ENCODE measurements around the gene ARHGAP24. TPM values are rescaled to one million over a fixed set of nuclear protein-coding genes. Genes with fewer than 3 reads are reported as not detected.

Gene ARHGAP24
- not detected in 2 replicates for total RNA-seq

DNA sequence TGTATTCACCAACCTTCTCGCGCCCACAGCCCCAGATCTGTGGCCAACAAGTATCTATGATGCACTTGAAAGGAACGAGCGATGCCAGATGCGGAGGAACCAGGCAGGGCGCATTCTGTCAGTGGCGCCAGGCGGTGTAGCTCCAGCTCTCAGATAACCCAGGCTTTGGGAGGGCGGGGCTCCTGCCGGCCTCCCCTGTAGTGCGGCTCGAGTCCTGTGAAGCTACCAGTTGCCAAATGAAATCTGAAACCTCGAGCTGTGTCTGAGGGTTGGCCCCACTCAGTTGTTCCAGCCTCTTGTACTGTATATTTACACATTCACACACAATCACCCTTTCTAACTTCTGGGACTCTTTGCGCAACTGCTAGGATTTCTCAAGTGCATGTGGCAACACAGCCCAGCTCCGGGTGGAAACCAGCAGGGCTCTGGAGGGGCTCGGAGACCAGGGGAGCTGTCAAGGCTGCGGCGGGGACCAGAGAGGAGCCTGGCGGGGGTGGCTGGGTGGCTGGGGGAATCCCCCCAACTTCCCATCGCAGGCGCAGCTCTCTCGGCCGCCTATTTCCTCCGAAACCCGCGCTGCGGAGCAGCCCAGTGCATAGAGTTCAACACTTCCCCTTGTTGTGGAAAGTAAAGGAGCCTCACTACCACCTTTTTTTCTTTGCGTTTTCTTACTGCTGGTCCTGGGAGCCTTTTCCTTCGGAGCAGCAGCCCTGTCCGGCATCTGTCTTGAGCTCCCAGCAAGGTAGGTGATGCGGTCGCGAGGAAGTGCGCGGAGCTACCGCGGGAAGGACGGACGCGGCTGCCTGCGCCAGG is at the start of gene ARHGAP24:
TSS of gene ARHGAP24 (plus strand) at position 333 of the 813 bp plus-strand sequence.
- intact Hi-C loops (cut with micrococcal nuclease): no loop called here

DNA sequence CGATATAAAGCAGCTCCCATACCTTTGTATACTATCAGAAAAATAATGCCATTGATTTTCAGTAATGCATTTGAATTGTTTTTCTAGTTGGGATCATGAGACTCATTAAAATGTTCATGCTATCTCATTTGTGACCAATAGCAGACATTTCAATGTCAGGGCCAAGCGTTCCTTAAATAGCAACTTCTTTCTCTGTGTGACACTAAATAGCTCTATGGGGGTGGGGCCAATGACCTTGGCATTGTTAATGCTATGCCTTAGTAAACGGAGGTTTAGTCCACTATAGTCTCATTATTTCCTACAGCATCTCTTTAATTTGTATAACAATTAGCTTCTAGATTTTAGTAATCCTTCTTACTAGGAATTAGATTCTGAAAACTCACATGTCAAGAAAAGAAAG is 48.6 kb upstream of the ARHGAP24 start:
- intact Hi-C loops (cut with micrococcal nuclease): no loop called here

DNA sequence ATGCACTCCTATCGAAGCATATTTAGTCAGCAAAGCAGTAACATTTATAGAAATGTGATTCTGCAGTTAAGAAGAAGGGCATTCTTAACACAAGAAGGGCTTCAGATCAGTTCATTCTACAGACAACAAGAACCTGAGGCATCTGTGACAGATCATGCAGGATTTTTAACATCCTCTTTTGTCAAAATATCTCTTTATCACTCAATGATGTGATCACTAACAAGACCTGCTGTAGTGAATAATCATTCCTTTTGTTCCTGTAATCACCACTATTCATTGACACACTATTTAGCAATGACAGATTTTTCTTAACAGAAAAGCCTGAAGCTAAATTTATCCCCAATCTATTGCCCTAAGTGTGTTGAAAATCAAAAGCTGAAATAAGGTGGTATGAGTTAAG is 47.8 kb upstream of the ARHGAP24 start:
- intact Hi-C loops (cut with micrococcal nuclease): no loop called here

DNA sequence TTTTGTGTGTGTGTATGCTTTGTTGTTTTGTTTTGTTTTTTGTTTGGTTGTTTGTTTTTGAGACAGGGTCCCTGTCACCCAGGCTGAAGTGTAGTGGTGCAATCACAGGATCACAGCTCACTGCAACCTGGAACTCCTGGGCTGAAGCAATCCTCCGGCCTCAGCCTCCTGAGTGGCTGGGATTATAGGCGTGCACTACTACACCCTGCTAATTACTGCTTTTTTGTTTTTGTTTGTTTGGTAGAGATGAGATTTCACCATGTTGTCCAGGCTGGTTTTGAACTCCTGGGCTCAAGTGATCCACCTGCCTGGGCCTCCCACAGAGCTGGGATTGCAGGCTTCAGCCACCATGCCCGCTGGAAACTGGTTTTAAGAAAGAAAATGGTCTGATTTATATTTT is 44.7 kb upstream of the ARHGAP24 start:
- intact Hi-C loops (cut with micrococcal nuclease): no loop called here

DNA sequence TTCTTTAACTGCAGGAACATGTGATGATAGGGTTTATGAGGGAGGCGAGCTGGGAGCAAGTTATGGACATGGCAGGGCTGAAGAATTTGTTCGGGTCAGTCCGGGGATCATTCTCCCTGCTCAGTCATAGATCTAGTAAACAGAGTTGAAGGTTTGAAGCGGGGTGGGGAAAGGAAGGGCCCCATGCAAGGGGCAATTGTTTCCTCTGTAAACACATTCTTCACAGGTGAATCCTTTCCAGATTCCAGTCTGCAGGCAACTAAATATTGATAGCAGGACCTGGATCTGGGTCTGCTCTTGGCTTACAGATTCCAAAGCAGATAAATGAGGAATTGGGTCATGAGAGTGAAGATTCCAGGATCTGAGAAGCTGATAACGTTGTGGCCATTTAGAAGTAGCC is 44.3 kb upstream of the ARHGAP24 start:
- intact Hi-C loops (cut with micrococcal nuclease): no loop called here

DNA sequence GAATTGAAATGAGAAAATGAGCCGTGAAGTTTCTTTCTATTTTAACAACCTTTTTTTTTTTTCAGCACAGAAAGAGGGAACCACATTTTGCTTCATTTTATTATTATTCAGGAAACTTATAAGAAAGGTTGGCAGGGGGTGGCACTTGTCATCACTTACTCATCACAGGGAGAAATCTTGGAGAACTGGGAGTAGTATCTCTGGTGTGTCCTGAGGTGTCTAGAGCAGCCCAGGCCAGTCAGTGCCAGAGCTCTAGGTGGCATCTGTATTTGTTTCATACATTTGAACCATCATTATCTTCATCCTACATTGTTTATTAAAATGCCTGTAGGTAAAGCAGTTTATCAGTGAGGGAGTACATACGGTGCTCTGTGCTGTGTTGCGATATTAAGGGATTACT is 43.8 kb upstream of the ARHGAP24 start:
- intact Hi-C loops (cut with micrococcal nuclease): no loop called here

DNA sequence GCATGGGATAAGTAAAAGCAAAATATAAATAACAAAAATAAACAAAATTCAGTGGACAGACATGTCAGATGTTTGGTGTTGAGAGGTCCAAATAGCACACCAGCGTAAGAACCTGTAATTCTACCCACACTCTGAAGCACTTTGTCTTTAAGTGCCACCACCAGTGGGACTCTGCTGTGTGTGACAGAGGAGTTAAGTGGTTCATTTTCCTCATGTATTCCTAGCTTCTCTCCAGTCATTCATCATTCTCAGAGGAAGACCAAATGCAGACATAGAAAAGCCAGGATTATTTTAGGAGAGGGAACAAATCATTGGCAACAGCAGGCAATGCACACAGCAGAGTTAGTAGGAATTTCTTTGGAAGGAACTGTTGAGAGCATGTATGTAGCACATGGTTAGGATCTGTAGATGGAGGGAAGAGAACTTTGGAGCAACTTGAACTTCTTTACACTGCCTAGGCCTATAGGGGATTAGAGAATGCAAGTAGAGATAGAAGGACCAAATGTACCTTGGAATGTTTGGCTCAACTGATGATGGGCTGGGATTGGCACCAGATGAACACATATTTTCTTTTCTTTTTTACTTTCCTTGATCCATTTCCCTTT is 43.0 kb upstream of the ARHGAP24 start:
- intact Hi-C loops (cut with micrococcal nuclease): no loop called here

DNA sequence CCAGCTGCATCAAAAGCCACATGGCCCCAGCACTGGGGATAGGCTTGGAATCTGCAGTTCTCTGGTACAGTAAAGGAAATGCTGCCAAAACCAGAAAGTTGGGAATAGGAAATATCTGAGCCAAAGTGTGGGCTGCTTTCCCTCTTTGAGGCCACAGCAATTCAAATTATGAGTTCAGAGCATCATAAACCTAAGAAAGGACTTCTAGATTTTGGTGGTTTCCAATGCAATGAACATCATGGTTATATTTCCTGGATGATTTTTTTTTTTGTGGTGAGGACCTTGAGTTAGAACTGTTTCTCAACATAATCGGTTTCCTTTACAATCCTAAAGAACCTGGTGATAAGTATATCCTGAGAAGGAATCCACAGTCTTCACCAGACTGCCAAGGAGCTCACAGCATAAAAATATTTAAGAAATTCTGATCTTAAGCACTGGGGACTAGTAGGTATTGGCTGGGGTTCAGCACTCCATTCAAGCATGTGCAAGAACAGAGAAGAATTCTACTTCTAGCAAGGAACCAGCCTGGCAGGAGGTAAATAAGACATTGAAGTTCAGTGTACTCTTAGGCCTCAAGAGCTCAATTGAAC is 29.8 kb upstream of the ARHGAP24 start:
- intact Hi-C loops (cut with micrococcal nuclease): no loop called here

DNA sequence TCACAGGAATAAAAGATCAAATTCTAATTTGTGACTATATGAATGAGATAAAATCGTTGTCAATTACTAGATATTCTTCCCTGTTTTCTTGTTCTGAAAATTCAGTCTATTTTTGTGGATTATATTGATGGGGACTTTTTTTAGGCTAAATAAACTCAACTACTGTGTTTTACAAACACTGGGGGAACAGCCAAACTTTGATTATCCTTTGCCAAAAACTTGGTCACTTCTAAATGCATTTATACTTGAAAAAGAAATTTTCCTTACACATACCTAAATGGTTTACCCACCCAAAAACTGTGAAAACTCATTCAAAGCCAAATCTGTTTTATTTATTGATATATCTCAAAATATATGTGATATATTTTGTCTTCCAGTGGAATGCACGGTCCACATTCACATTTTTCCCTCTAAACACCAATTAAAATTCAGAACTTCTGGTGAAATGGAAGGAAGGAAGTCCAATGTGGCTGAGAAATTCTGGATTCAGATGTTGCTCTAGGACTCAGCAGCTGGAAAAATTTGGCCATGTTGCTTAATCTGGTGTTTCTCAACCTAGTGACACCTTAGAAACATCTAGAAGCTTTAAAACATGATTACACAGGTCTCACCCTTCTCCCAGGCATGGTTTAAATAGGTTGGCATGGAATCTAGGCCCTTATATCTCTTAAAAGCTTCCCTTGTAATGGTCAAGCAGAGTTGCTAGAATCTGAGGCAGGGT is 28.6 kb upstream of the ARHGAP24 start:
- intact Hi-C loops (cut with micrococcal nuclease): no loop called here

DNA sequence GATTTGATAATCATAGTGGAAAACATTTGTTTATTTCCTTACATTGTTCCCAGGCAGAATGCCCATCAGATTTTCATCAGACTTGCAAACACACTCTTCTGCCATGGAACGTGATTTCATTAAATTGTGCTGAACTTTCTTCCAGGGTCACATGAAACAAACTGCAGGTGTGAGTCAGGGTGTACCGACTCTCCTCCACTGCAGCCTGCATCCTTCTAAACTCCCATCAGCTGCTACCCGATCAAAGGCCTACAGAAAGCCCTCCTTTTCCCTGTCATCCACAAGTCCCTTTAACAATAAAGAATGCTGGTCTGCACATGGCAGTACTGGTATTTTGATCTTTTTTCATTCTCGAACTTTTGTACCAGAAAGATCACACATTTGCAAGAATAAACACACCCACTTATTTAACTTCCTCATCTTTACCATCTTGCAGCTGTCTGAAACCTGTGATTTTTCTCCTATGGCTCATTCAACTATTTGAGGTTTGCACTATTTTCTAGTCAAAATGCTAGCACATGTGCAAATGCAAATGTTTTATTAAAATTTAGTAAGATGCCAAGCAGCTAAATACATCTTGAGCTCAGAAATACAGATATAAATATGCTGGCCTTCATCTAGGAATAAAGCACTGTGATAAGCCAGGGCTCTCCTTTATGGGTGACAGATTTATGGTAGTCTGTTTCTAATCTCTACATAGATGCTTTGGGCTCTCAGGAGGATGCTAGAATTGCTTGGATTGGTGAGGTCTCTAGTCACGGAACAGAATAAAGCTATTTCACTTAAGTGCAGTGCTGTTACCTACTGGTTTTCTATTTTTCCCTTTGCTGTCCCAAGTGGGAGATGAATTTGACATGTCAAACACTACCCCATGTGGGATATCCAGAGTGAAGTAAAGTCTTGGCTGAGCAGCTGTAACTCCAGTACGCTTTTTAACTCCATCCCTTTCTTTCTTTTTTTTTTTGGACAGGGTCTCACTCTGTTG is 25.8 kb upstream of the ARHGAP24 start:
- intact Hi-C loops (cut with micrococcal nuclease): no loop called here

DNA sequence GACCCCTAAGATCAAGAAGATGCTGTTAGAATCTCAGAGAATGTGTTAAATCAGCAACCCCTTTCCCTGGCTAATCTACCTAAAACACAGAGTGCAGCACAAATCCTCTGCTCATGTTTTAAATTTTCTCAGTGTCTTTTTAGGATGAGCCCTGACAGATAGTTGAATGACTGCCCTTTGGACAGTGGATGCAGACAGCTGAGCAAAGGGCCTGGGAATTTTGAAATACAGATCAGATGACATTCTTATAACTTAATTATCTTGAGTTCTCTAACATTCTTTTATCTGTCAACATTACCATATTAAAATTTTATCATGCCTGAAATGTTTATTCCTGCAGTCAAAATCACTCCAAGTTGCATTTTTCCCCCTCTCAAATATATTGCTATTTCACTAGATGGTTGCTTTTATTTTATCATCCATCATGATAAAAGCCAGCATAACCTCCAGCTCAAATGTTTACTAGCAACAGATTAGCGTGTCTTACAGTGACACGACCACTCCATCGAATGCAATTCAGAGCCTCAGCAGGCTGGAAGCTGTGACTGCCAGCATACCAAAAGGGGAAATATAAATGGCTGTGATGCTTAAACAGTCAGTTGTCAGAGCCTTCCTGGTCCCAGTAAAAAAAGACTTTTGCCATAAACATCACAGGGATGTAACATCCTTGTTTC is 22.8 kb upstream of the ARHGAP24 start:
- intact Hi-C loops (cut with micrococcal nuclease): no loop called here

DNA sequence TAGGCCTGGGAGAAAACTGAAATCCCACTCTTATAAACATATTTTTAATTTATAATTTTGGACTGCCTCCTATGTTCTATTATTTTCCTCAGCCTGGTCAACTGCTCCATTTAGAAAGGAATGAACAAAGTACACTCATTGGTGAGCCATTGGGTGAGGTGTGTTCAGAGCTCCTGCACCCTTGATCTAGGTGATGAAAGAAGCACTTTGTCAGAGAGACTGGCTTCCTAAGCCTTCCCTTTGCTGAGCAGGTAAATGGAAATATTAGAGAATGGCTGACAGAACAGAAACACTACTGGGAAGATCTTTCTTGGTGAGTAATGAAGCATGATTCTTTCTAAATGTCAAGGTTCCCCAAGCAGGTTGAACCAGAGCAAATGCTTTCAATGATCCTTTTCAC is 19.0 kb upstream of the ARHGAP24 start:
- intact Hi-C loops (cut with micrococcal nuclease): no loop called here

DNA sequence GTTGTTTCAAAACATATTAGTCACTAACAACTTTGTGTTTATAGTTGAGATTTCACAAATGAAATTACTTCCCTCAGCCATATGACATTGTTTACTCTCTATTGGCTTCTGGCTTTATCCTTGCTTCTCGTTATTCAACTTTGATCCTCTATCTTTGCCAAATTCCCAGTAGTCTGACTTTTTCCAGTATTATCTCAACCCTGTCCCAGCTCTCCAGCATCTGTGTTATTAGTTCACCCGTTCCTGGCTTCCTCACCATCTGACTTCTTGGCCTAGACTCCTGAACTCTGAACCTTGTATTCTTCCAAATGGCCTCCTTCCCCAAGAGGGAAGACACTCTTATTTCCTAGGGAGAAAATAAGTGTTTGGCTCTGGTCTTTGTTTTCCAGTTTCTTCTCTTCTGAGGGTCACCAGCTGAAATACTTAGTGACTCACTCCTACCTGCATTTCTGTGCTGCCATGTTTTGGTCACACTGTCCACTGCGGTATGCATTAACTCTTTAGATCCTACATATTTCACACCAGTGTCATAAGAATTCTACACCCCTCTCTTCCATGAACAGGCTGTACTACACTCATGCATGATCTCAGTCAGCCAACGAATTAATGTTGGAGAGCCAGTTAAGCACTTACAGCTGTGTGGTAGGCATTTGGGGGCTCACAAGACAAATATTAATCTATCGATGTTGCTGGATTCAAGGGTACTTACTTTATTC is 17.0 kb upstream of the ARHGAP24 start:
- intact Hi-C loops (cut with micrococcal nuclease): no loop called here

DNA sequence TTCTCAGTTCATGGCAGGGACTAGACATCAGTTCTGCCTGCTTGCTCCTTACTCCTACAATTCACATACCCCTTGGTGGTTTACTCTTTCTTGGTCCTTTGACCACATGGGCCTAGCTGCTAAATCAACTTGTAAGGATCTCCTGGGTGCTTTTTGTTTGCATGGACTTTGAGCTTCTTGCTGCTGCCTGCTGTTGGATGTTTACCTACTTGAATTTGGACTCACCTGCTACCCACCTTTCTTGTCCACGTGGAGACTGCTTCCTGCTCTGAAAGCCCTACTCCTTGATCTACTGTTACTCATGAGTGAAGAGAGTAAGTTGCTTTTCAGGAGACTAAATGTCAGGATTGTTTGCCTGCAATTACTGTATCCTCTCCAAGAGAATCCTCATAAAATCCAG is 15.2 kb upstream of the ARHGAP24 start:
- intact Hi-C loops (cut with micrococcal nuclease): no loop called here

DNA sequence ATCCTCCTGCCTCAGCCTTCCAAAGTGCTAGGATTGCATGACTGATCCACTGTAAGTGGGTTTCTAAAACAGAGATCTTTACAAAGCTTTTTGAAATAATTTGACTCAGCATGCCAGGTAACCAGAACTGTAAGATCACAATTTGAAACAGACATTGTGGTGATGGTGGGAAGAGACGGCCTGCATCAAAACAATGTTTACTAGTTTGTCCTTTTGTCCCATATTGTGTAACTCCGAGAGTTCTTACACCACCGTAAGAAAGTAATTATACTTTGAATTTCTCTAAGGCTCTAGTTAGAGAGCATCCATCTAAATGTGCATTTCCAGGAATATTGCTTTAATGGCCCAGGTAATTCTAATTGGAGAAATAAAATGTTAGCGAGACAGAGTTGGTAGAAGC is 594 bp upstream of the ARHGAP24 start:
- intact Hi-C loops (cut with micrococcal nuclease): no loop called here

DNA sequence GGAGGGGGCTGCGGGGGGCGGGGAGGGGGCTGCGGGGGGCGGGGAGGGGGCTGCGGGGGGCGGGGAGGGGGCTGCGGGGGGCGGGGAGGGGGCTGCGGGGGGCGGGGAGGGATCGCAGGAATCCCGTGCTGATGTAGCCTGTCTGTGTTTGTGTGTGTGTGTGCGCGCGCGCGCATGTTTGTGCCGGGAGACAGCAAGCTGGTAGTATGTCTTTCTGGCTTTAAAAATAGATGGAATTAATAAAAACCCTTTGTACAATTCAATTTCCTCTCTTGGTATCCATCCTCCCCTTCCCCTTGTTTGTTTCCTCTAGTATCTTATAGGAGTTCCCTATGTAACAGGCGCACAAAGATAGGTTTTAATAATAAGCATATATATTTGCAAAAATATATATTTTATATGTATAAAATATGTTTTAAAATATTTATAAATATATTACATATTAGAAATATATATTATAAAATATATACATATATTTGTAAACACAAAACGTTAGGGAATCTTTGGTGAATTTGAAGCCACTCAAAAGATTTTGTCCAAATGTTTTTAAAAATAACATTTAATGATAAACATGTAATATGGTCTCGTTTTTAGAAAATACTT is 782 bp downstream of the ARHGAP24 start:
- intact Hi-C loops (cut with micrococcal nuclease): no loop called here

DNA sequence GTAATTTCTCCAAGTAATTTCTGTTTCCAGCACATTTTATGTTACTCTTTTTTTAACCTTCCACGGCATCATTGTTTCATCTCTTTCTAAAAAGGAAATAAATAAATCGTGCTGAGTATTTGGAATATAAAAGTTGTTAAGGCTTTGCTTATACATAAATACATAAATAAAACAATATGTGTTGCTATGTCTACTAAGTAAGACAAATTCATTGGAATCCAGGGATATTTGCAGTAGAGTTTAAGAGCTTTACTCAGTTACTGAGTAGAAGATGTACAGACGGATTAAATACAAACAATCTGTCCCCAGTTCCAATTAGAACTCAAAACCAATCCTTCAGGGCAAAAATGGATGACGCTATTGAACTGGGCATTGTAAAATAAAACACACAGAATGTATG is 1.4 kb downstream of the ARHGAP24 start:
- intact Hi-C loops (cut with micrococcal nuclease): no loop called here

DNA sequence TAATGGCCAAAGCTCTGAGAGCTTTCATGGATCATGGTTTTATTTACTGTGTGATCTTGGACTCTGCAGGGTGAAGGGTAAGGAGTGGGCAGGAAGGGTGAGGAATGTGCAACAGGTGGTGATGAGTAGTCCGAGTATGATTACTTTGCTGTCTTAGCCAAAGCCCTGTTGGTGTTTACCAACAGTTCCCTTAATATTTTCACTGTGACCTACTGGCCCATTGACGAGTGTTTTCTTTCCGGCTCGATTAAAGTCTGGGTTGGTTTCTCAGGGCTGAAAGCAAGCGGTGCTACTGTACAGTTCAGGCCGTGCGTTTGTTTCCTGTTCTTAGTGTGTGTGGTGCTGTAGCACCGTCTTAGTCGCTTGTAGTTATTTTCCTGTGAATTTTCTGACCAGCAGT is 2.6 kb downstream of the ARHGAP24 start:
- intact Hi-C loops (cut with micrococcal nuclease): no loop called here

DNA sequence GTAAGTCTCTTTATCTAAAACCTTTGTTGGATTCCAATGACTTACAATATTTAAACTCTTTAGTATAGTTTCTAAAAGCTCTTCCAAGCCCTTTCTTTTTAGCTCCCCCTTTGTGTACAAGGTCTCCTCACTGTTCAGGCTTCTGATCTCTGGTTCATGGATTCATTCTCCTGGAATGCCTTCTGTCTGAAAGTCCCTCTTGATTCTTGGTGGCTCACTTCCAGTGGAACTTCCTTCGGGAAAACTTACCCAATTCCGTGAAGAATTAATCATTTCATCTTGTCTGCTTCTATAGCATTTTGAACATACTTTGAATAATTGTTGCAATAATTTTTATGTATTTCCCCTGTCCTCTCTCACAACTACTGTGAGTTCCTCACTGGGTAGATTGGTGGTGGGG is 3.6 kb downstream of the ARHGAP24 start:
- intact Hi-C loops (cut with micrococcal nuclease): no loop called here
